Adrenal gland (tissue), 5 donors: ENCODE data around the gene LARGE1.

Experiments used
- POLR2A ChIP-seq, 2 donors: fragments of 450-650 bp; IDR thresholded peaks; one replicate each; pipeline ENCODE4 v1.6.1; 2017; ENCODE audit warnings: antibody characterized with exemption in 2 of 2, mild to moderate bottlenecking in 2 of 2, moderate library complexity in 1 of 2
- TF ChIP-seq, protein P1 (sequence below), 6 experiments: fragments of 450-650 bp in 4 of 6; fragments of 200-600 bp in 2 of 6; sonication (generic) in 1 of 6; IDR thresholded peaks; 1 replicate in 5 of 6; 2 replicates in 1 of 6; pipeline versions ENCODE4 v1.5.1 to v1.8.0; 2016 to 2021; ENCODE audit warnings: antibody characterized with exemption in 6 of 6, mild to moderate bottlenecking in 2 of 6, moderate library complexity in 1 of 6
- donor health status: DM: no; HTN: no; CAD: no.

- TF ChIP-seq, protein P1, sequence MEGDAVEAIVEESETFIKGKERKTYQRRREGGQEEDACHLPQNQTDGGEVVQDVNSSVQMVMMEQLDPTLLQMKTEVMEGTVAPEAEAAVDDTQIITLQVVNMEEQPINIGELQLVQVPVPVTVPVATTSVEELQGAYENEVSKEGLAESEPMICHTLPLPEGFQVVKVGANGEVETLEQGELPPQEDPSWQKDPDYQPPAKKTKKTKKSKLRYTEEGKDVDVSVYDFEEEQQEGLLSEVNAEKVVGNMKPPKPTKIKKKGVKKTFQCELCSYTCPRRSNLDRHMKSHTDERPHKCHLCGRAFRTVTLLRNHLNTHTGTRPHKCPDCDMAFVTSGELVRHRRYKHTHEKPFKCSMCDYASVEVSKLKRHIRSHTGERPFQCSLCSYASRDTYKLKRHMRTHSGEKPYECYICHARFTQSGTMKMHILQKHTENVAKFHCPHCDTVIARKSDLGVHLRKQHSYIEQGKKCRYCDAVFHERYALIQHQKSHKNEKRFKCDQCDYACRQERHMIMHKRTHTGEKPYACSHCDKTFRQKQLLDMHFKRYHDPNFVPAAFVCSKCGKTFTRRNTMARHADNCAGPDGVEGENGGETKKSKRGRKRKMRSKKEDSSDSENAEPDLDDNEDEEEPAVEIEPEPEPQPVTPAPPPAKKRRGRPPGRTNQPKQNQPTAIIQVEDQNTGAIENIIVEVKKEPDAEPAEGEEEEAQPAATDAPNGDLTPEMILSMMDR (IDR thresholded peaks at IDR 0.05) = no peak
- TF ChIP-seq POLR2A (IDR thresholded peaks at IDR 0.05) = no peak
Measured at GRCh38 chr22:33923033-33923432, 2.8 kb upstream of the LARGE1 start.
